ENCODE results near the gene PLEKHG3. TPM values are rescaled to one million over a fixed set of nuclear protein-coding genes. Genes with fewer than 3 reads are reported as not detected.

PLEKHG3 gene
- total and polyA plus RNA-seq, 2 donors (not counting 1 experiment from before 2014, with no cell fraction given): 0.17 to 3.0 TPM

DNA sequence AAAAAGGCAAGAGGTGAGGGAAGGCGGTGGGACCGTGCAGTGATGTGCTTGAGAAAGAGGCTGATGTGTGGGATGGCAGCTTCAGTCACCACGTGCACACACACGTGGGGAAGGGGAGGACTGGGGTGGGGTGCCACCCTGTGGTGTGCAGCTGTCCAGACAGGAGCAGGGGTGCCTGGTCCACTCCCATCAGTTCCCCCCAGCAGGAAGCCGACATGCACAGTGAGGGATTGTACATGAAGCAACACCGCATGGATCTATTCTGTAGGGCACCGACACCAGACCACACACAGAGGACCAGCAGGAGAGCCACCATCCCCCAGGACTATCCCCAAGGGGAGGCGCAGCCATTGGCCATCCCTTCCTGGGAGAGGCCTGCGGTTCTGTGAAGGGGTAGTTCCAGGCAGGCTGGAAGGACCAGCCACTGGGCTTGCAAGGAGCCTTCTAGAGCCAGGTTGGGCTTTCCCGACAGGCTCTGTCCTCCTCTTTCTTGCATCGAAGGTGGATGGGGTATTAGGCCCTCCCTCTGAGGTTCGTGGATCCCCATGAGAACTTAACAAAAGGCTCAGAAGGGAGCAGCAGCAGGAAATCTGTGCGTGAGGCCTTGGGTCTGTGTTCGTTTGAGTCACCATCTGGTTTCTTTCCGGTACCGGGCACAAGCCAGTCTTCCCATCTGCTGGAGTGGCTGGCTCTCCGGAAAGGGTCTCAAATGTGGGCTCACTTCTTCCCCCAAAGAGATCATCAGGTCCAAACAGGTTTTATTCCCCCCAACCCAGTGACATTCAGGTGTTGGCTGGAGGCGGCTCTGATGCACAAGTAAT is 59.8 kb downstream of the PLEKHG3 start:
- peak; percentile 26 to 37 for DNase-seq (ENCODE audit: low read depth in 2 of 2)
- no peak overlapping the region for H2AFZ ChIP-seq (ENCODE audit: low read length)
- H3K4me3 ChIP-seq (replicated peaks in 1 of 4; ENCODE audit: control extremely low read depth in 1 of 4, insufficient read depth in 1 of 4, low read depth in 3 of 4, low read length in 4 of 4): peak overlapping the region in 1 of 4 experiments; percentile 36
- H3K9me3 ChIP-seq (ENCODE audit: control insufficient read depth, insufficient read depth, low read depth, low read length): no peaks in the 10 kb centered on the region
- TF ChIP-seq EZH2 (IDR thresholded peaks at IDR 0.05; ENCODE audit: low read length, missing control alignments) (no peak), CTCF (conservative IDR thresholded peaks at IDR 0.05 in 1 of 2, IDR thresholded peaks at IDR 0.05 in 1 of 2; ENCODE audit: low read depth in 1 of 2, low read length in 2 of 2) (no peak)
- H4K20me1 ChIP-seq (ENCODE audit: control insufficient read depth, extremely low read depth, insufficient read depth, low read length): no peaks in the 10 kb centered on the region
- no peaks in the 10 kb centered on the region for H3K79me2 ChIP-seq (ENCODE audit: control insufficient read depth, insufficient read depth, low read length)
- no peaks in the 10 kb centered on the region for H3K36me3 ChIP-seq (ENCODE audit: control insufficient read depth, insufficient read depth, low read length)
- no peaks in the 10 kb centered on the region for H3K27me3 ChIP-seq (ENCODE audit: control insufficient read depth, insufficient read depth, low read length)
- H3K4me1 ChIP-seq (ENCODE audit: control insufficient read depth, extremely low read depth, insufficient read depth, low read length): peaks cover 24% of the 10 kb centered on the region
- no peak overlapping the region for H3K27ac ChIP-seq (ENCODE audit: insufficient read depth, low read length)
- H3K9ac ChIP-seq (ENCODE audit: insufficient read depth, low read length): peak overlapping the region; percentile 39
- peak overlapping the region; percentile 61 for H3K4me2 ChIP-seq (ENCODE audit: extremely low read depth, insufficient read depth, low read length)

- H3K27ac ChIP-seq (ENCODE audit: insufficient read depth, low read length): no peak overlapping the region
- H4K20me1 ChIP-seq (ENCODE audit: control insufficient read depth, extremely low read depth, insufficient read depth, low read length): no peaks in the 10 kb centered on the region
- peak; percentile 65 to 69 for DNase-seq (ENCODE audit: low read depth in 2 of 2)
- peaks cover 4% of the 10 kb centered on the region for H3K27me3 ChIP-seq (ENCODE audit: control insufficient read depth, insufficient read depth, low read length)
- H3K36me3 ChIP-seq (ENCODE audit: control insufficient read depth, insufficient read depth, low read length): no peaks in the 10 kb centered on the region
- H3K4me2 ChIP-seq (ENCODE audit: extremely low read depth, insufficient read depth, low read length): peak overlapping the region; percentile 61
- peak overlapping the region; percentile 39 for H3K9ac ChIP-seq (ENCODE audit: insufficient read depth, low read length)
- H2AFZ ChIP-seq (ENCODE audit: low read length): no peak overlapping the region
- peaks cover 21% of the 10 kb centered on the region for H3K4me1 ChIP-seq (ENCODE audit: control insufficient read depth, extremely low read depth, insufficient read depth, low read length)
- TF ChIP-seq CTCF (conservative IDR thresholded peaks at IDR 0.05 in 1 of 2, IDR thresholded peaks at IDR 0.05 in 1 of 2; ENCODE audit: low read depth in 1 of 2, low read length in 2 of 2) (peak; percentile 88 to 96), EZH2 (IDR thresholded peaks at IDR 0.05; ENCODE audit: low read length, missing control alignments) (no peak)
- no peaks in the 10 kb centered on the region for H3K9me3 ChIP-seq (ENCODE audit: control insufficient read depth, insufficient read depth, low read depth, low read length)
- H3K79me2 ChIP-seq (ENCODE audit: control insufficient read depth, insufficient read depth, low read length): no peaks in the 10 kb centered on the region
- H3K4me3 ChIP-seq (replicated peaks in 1 of 4; ENCODE audit: control extremely low read depth in 1 of 4, insufficient read depth in 1 of 4, low read depth in 3 of 4, low read length in 4 of 4): peak overlapping the region in 1 of 4 experiments; percentile 36
Observed at GRCh38 chr14:64764641-64765520, 60.7 kb downstream of the PLEKHG3 start.

GRCh38 chr14:64765740-64766302 is 61.6 kb downstream of the PLEKHG3 start:
- Histone ChIP-seq H3K4me1 (ENCODE audit: control insufficient read depth, extremely low read depth, insufficient read depth, low read length) (peaks cover 21% of the 10 kb centered on the region), H3K4me3 (replicated peaks in 1 of 4; ENCODE audit: control extremely low read depth in 1 of 4, insufficient read depth in 1 of 4, low read depth in 3 of 4, low read length in 4 of 4) (no peak overlapping the region), H3K79me2 (ENCODE audit: control insufficient read depth, insufficient read depth, low read length) (no peaks in the 10 kb centered on the region), H3K4me2 (ENCODE audit: extremely low read depth, insufficient read depth, low read length) (no peak overlapping the region), H3K9ac (ENCODE audit: insufficient read depth, low read length) (no peak overlapping the region), H3K9me3 (ENCODE audit: control insufficient read depth, insufficient read depth, low read depth, low read length) (no peaks in the 10 kb centered on the region), H3K36me3 (ENCODE audit: control insufficient read depth, insufficient read depth, low read length) (no peaks in the 10 kb centered on the region), H3K27ac (ENCODE audit: insufficient read depth, low read length) (no peak overlapping the region), H3K27me3 (ENCODE audit: control insufficient read depth, insufficient read depth, low read length) (peaks cover 4% of the 10 kb centered on the region), H2AFZ (ENCODE audit: low read length) (no peak overlapping the region), H4K20me1 (ENCODE audit: control insufficient read depth, extremely low read depth, insufficient read depth, low read length) (no peaks in the 10 kb centered on the region)
- DNase-seq (ENCODE audit: low read depth in 2 of 2): no peak
- TF ChIP-seq CTCF (conservative IDR thresholded peaks at IDR 0.05 in 1 of 2, IDR thresholded peaks at IDR 0.05 in 1 of 2; ENCODE audit: low read depth in 1 of 2, low read length in 2 of 2): no peak
- no peak for TF ChIP-seq EZH2 (IDR thresholded peaks at IDR 0.05; ENCODE audit: low read length, missing control alignments)

All from fibroblast of lung (primary cell).